H9 (cell line): ENCODE measurements around the gene FUZ. TPM values are rescaled to one million over a fixed set of nuclear protein-coding genes. Genes with fewer than 3 reads are reported as not detected.

Experiments
- DNase-seq: peaks from one replicate; pipeline ENCODE4 v3.0.0-alpha.2; 2017
- H2AFZ ChIP-seq: one replicate; pipeline ENCODE4 v1.6.1; 2013; ENCODE audit warnings: mild to moderate bottlenecking, low read length, control low read depth, moderate library complexity
- H2AK5ac ChIP-seq: 2 replicates; pipeline ENCODE4 v1.6.1; 2013; ENCODE audit warnings: low read length, control low read depth, mixed read lengths; ENCODE audit not compliant: insufficient read length
- H2BK120ac ChIP-seq: one replicate; pipeline ENCODE4 v1.6.1; 2013; ENCODE audit warnings: low read depth, mild to moderate bottlenecking, low read length, control low read depth, inconsistent platforms; ENCODE audit not compliant: poor library complexity, severe bottlenecking
- H2BK12ac ChIP-seq: 2 replicates; pipeline ENCODE4 v1.6.1; 2013; ENCODE audit warnings: low read length, control low read depth, mixed read lengths, low read depth; ENCODE audit not compliant: insufficient read length
- H2BK15ac ChIP-seq: 2 replicates; pipeline ENCODE4 v1.6.1; 2013; ENCODE audit warnings: low read depth, low read length, control low read depth
- H2BK20ac ChIP-seq: one replicate; pipeline ENCODE4 v1.6.1; 2013; ENCODE audit warnings: low read depth, mild to moderate bottlenecking, low read length, control low read depth, inconsistent platforms; ENCODE audit not compliant: poor library complexity, severe bottlenecking
- H2BK5ac ChIP-seq: 2 replicates; pipeline ENCODE4 v1.6.1; 2013; ENCODE audit warnings: low read length, control low read depth, mixed read lengths; ENCODE audit not compliant: insufficient read length
- H3K14ac ChIP-seq: 2 replicates; pipeline ENCODE4 v1.6.1; 2013; ENCODE audit warnings: low read length, control low read depth; ENCODE audit not compliant: insufficient read depth
- H3K18ac ChIP-seq: 2 replicates; pipeline ENCODE4 v1.6.1; 2013; ENCODE audit warnings: low read depth, mild to moderate bottlenecking, mixed read lengths, low read length, control low read depth; ENCODE audit not compliant: insufficient read length
- H3K23ac ChIP-seq: 2 replicates; pipeline ENCODE4 v1.6.1; 2013; ENCODE audit warnings: low read length, control low read depth, mixed read lengths, low read depth; ENCODE audit not compliant: insufficient read length
- H3K23me2 ChIP-seq: 2 replicates; pipeline ENCODE4 v1.6.1; 2013; ENCODE audit warnings: low read depth, mild to moderate bottlenecking, mixed read lengths, low read length, control low read depth; ENCODE audit not compliant: insufficient read length, poor library complexity, severe bottlenecking
- H3K27ac ChIP-seq: 2 replicates; pipeline ENCODE4 v1.5.1; 2013; ENCODE audit warnings: low read length, control low read depth, mixed read lengths, low read depth; ENCODE audit not compliant: insufficient read length
- H3K27me3 ChIP-seq: 2 replicates; pipeline ENCODE4 v1.6.1; 2013; ENCODE audit warnings: low read length, control low read depth, inconsistent platforms; ENCODE audit not compliant: insufficient read depth
- H3K4ac ChIP-seq: 2 replicates; pipeline ENCODE4 v1.6.1; 2013; ENCODE audit warnings: low read depth, mild to moderate bottlenecking, control low read depth, inconsistent platforms, low read length, moderate library complexity
- H3K4me1 ChIP-seq: 2 replicates; pipeline ENCODE4 v1.6.1; 2013; ENCODE audit warnings: low read length, control low read depth, inconsistent platforms; ENCODE audit not compliant: insufficient read depth
- H3K4me2 ChIP-seq: 2 replicates; pipeline ENCODE4 v1.6.1; 2013; ENCODE audit warnings: low read length, control low read depth, mixed read lengths; ENCODE audit not compliant: insufficient read length, insufficient read depth
- H3K56ac ChIP-seq: 2 replicates; pipeline ENCODE4 v1.6.1; 2013; ENCODE audit warnings: low read depth, mild to moderate bottlenecking, mixed read lengths, low read length, control low read depth; ENCODE audit not compliant: insufficient read length
- H3K79me1 ChIP-seq: 2 replicates; pipeline ENCODE4 v1.6.1; 2013; ENCODE audit warnings: low read depth, mild to moderate bottlenecking, moderate library complexity, low read length, control low read depth, inconsistent platforms; ENCODE audit not compliant: insufficient read depth, poor library complexity, severe bottlenecking
- H3K79me2 ChIP-seq: 2 replicates; pipeline ENCODE4 v1.6.1; 2013; ENCODE audit warnings: low read length, control low read depth, inconsistent platforms; ENCODE audit not compliant: insufficient read depth
- H3K9ac ChIP-seq: 2 replicates; pipeline ENCODE4 v1.6.1; 2013; ENCODE audit warnings: low read length, control low read depth, mixed read lengths; ENCODE audit not compliant: insufficient read length; ENCODE audit errors: extremely low read depth
- H3K9me3 ChIP-seq: one replicate; pipeline ENCODE4 v1.6.1; 2013; ENCODE audit warnings: low read depth, low read length, inconsistent platforms; ENCODE audit not compliant: control insufficient read depth
- H3T11ph ChIP-seq: one replicate; pipeline ENCODE4 v1.6.1; 2013; ENCODE audit warnings: mild to moderate bottlenecking, low read length, control low read depth, inconsistent platforms
- H4K20me1 ChIP-seq: one replicate; pipeline ENCODE4 v1.6.1; 2013; ENCODE audit not compliant: control insufficient read depth, insufficient read length, insufficient read depth
- H4K5ac ChIP-seq: 2 replicates; pipeline ENCODE4 v1.6.1; 2013; ENCODE audit warnings: low read depth, mild to moderate bottlenecking, mixed read lengths, low read length, control low read depth; ENCODE audit not compliant: insufficient read length
- H4K8ac ChIP-seq: replicated peaks from 2 replicates; pipeline ENCODE4 v1.6.1; 2013; ENCODE audit warnings: low read length, control low read depth, mixed read lengths, low read depth; ENCODE audit not compliant: insufficient read length
- H4K91ac ChIP-seq: 2 replicates; pipeline ENCODE4 v1.6.1; 2013; ENCODE audit warnings: low read depth, mild to moderate bottlenecking, moderate library complexity, mixed read lengths, low read length, control low read depth; ENCODE audit not compliant: insufficient read length
- H3K27ac Mint-ChIP-seq, 3 experiments: 2 replicates in 2 of 3; 3 replicates in 1 of 3; pipeline ENCODE4 v1.8.0; 2020 to 2021; ENCODE audit warnings: mixed read lengths in 3 of 3, mild to moderate bottlenecking in 1 of 3, moderate library complexity in 1 of 3
- H3K27me3 Mint-ChIP-seq: 2 replicates; pipeline ENCODE4 v1.8.0; 2021; ENCODE audit warnings: low read depth, mild to moderate bottlenecking, moderate library complexity, mixed read lengths
- H3K36me3 Mint-ChIP-seq, 3 experiments: 2 replicates in 2 of 3; 3 replicates in 1 of 3; pipeline ENCODE4 v1.8.0; 2020 to 2021; ENCODE audit warnings: low read depth in 3 of 3, mixed read lengths in 3 of 3; ENCODE audit not compliant: insufficient read depth in 1 of 3
- H3K4me1 Mint-ChIP-seq, 2 experiments: 2 replicates each; pipeline ENCODE4 v1.8.0; 2020; ENCODE audit warnings: mixed read lengths in 2 of 2
- H3K4me3 Mint-ChIP-seq, 2 experiments: 2 replicates in 1 of 2; 3 replicates in 1 of 2; pipeline ENCODE4 v1.8.0; 2020 to 2021; ENCODE audit warnings: mild to moderate bottlenecking in 2 of 2, mixed read lengths in 2 of 2, moderate library complexity in 1 of 2
- H3K9me3 Mint-ChIP-seq, 2 experiments: 2 replicates in 1 of 2; 3 replicates in 1 of 2; pipeline ENCODE4 v1.8.0; 2020; ENCODE audit warnings: mild to moderate bottlenecking in 2 of 2, mixed read lengths in 2 of 2, moderate library complexity in 1 of 2
- whole genome bisulfite sequencing: extraction: QIAGEN DNeasy Blood & Tissue Kit; methylation state at CpG from one replicate; pipeline ENCODE4 v1.1.7; 2013; ENCODE audit warnings: missing lambda C conversion rate, low lambda C conversion rate, mixed read lengths; ENCODE audit not compliant: insufficient read length; ENCODE audit errors: extremely low coverage; 5-methylcytosine and 5-hydroxymethylcytosine counted together
- total RNA-seq: library from RNA; stranded (reverse); gene quantifications from 2 replicates; pipeline ENCODE4 v1.2.1, GENCODE V29; 2021
- TF ChIP-seq, protein P1 (sequence below): fragments of 200-600 bp; sonication (generic); conservative IDR thresholded peaks from 3 replicates; pipeline ENCODE4 v1.8.0; 2021; ENCODE audit warnings: antibody characterized with exemption, mild to moderate bottlenecking

FUZ gene
- total RNA-seq, 1 experiment from 2014 or later = 25.1 TPM

- H3K23me2 ChIP-seq = peaks cover 11% of the 10 kb centered on the region
- H2AK5ac ChIP-seq = no peak overlapping the region
- peak overlapping the region; percentile 87 for H3T11ph ChIP-seq
- peak overlapping the region; percentile 96 for H2BK120ac ChIP-seq
- no peak overlapping the region for H2BK5ac ChIP-seq
- H3K4me1 ChIP-seq = peaks cover 4% of the 10 kb centered on the region
- no peak overlapping the region for H3K56ac ChIP-seq
- no peak overlapping the region for H3K27ac ChIP-seq
- peaks cover under 1% of the 10 kb centered on the region; the same call in 1 of the 2 replicates for H3K79me2 ChIP-seq
- peak overlapping the region; percentile 76 for H2BK20ac ChIP-seq
- H4K8ac ChIP-seq = no peak overlapping the region
- H3K4me2 ChIP-seq = no peak overlapping the region
- no peaks in the 10 kb centered on the region; a peak in 1 of 5 replicates for H3K9me3 Mint-ChIP-seq
- H4K20me1 ChIP-seq = no peaks in the 10 kb centered on the region
- peak overlapping the region in 1 of 2 experiments; percentile 55; a peak in 1 of 5 replicates for H3K4me3 Mint-ChIP-seq
- peak overlapping the region; percentile 84; the same call in 1 of the 2 replicates for H3K4ac ChIP-seq
- H3K18ac ChIP-seq = peak overlapping the region; percentile 94
- no peak overlapping the region for H3K23ac ChIP-seq
- H2BK15ac ChIP-seq = no peak overlapping the region
- no peak for DNase-seq
- peak overlapping the region; percentile 43 for H2BK12ac ChIP-seq
- no peak overlapping the region for H2AFZ ChIP-seq
- TF ChIP-seq, protein P1, sequence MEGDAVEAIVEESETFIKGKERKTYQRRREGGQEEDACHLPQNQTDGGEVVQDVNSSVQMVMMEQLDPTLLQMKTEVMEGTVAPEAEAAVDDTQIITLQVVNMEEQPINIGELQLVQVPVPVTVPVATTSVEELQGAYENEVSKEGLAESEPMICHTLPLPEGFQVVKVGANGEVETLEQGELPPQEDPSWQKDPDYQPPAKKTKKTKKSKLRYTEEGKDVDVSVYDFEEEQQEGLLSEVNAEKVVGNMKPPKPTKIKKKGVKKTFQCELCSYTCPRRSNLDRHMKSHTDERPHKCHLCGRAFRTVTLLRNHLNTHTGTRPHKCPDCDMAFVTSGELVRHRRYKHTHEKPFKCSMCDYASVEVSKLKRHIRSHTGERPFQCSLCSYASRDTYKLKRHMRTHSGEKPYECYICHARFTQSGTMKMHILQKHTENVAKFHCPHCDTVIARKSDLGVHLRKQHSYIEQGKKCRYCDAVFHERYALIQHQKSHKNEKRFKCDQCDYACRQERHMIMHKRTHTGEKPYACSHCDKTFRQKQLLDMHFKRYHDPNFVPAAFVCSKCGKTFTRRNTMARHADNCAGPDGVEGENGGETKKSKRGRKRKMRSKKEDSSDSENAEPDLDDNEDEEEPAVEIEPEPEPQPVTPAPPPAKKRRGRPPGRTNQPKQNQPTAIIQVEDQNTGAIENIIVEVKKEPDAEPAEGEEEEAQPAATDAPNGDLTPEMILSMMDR = no peak
- no peak overlapping the region for H4K5ac ChIP-seq
- H3K27me3 Mint-ChIP-seq = peaks cover 7% of the 10 kb centered on the region
- peak overlapping the region; percentile 82 to 94 (median 85); a peak in 6 of 7 replicates for H3K27ac Mint-ChIP-seq
- peak overlapping the region; percentile 81 for H4K91ac ChIP-seq
- H3K27me3 ChIP-seq = no peaks in the 10 kb centered on the region
- H3K79me1 ChIP-seq = peaks cover 6% of the 10 kb centered on the region
- H3K9ac ChIP-seq = no peak overlapping the region
- no peak overlapping the region; the same call in 1 of the 2 replicates for H3K14ac ChIP-seq
- peaks cover 18 to 35% of the 10 kb centered on the region in 2 experiments for H3K4me1 Mint-ChIP-seq
- no peaks in the 10 kb centered on the region for H3K9me3 ChIP-seq
- WGBS = no CpG with 5 or more reads among the region's 1 CpG
- H3K36me3 Mint-ChIP-seq = peaks cover 2 to 5% (median 4%) of the 10 kb centered on the region in 3 experiments; a peak in 5 of 7 replicates
Measured at GRCh38 chr19:49814010-49814409, 918 bp upstream of the FUZ start.
